HepG2 (cell line): ENCODE data around the gene EMC8. TPM values are rescaled to one million over a fixed set of nuclear protein-coding genes. Genes with fewer than 3 reads are reported as not detected.

Experiments used
- AHR ChIP-seq: IDR thresholded peaks from 2 replicates; pipeline ENCODE4 v1.6.1; 2018; ENCODE audit warnings: missing genetic modification reagents, missing compliant biosample characterization
- CC2D1A ChIP-seq: sonication (generic); formaldehyde crosslinking; IDR thresholded peaks from 2 replicates; pipeline ENCODE4 v1.8.1; 2023; ENCODE audit warnings: mild to moderate bottlenecking, missing genetic modification reagents
- ETV5 ChIP-seq: IDR thresholded peaks from 2 replicates; pipeline ENCODE4 v1.6.1; 2018; ENCODE audit warnings: missing biosample characterization, missing genetic modification reagents, inconsistent platforms, borderline replicate concordance
- FOXM1 ChIP-seq: sonication (generic); formaldehyde crosslinking; IDR thresholded peaks from 2 replicates; pipeline ENCODE4 v1.5.0; 2020; ENCODE audit warnings: missing genetic modification reagents
- MAF1 ChIP-seq: sonication (generic); formaldehyde crosslinking; IDR thresholded peaks from 2 replicates; pipeline ENCODE4 v1.5.0; 2020; ENCODE audit warnings: missing genetic modification reagents, borderline replicate concordance
- MATR3 ChIP-seq: sonication (generic); formaldehyde crosslinking; IDR thresholded peaks from 2 replicates; pipeline ENCODE4 v1.4.0; 2020; ENCODE audit warnings: missing genetic modification reagents
- MZF1 ChIP-seq: sonication (generic); formaldehyde crosslinking; IDR thresholded peaks from 2 replicates; pipeline ENCODE4 v1.8.1; 2023; ENCODE audit warnings: mild to moderate bottlenecking, missing genetic modification reagents, borderline replicate concordance
- POGZ ChIP-seq: sonication (generic); formaldehyde crosslinking; IDR thresholded peaks from 2 replicates; pipeline ENCODE4 v1.4.0; 2020; ENCODE audit warnings: mild to moderate bottlenecking, missing genetic modification reagents
- SIX1 ChIP-seq: sonication (generic); formaldehyde crosslinking; IDR thresholded peaks from 2 replicates; pipeline ENCODE4 v1.4.0; 2020; ENCODE audit warnings: missing genetic modification reagents, borderline replicate concordance
- TCF12 ChIP-seq, 2 experiments: fragments of 450-650 bp in 1 of 2; sonication (generic) in 1 of 2; formaldehyde crosslinking in 1 of 2; IDR thresholded peaks; 2 replicates each; pipeline versions ENCODE4 v1.6.1 to v1.8.0; 2017 to 2022; ENCODE audit warnings: antibody characterized with exemption in 1 of 2, mild to moderate bottlenecking in 1 of 2, missing genetic modification reagents in 1 of 2, moderate library complexity in 1 of 2
- TCF7L2 ChIP-seq: IDR thresholded peaks from 2 replicates; pipeline ENCODE4 v1.6.1; 2011; ENCODE audit warnings: mild to moderate bottlenecking, low read depth, low read length, moderate library complexity
- TOPORS ChIP-seq: sonication (generic); formaldehyde crosslinking; IDR thresholded peaks from 2 replicates; pipeline ENCODE4 v1.8.0; 2023; ENCODE audit warnings: mild to moderate bottlenecking, missing genetic modification reagents
- ZBTB10 ChIP-seq: sonication (generic); formaldehyde crosslinking; IDR thresholded peaks from 2 replicates; pipeline ENCODE4 v1.4.0; 2020; ENCODE audit warnings: missing genetic modification reagents, borderline replicate concordance
- ZHX2 ChIP-seq, 2 experiments: sonication (generic) in 1 of 2; formaldehyde crosslinking in 1 of 2; IDR thresholded peaks; 2 replicates each; pipeline versions ENCODE4 v1.6.1 to v1.9.0; 2014 to 2022; ENCODE audit warnings: antibody characterized with exemption in 1 of 2, borderline replicate concordance in 1 of 2, inconsistent platforms in 1 of 2, low read depth in 1 of 2, missing genetic modification reagents in 1 of 2
- ZIK1 ChIP-seq: sonication (generic); formaldehyde crosslinking; IDR thresholded peaks from 2 replicates; pipeline ENCODE4 v1.5.0; 2020; ENCODE audit warnings: mild to moderate bottlenecking, low read depth, missing genetic modification reagents, borderline replicate concordance
- ZNF414 ChIP-seq: sonication (generic); formaldehyde crosslinking; IDR thresholded peaks from 2 replicates; pipeline ENCODE4 v1.5.0; 2020; ENCODE audit warnings: missing genetic modification reagents
- ZNF576 ChIP-seq: sonication (generic); formaldehyde crosslinking; IDR thresholded peaks from 2 replicates; pipeline ENCODE4 v1.4.0; 2020; ENCODE audit warnings: mild to moderate bottlenecking, missing genetic modification reagents
- ZNF598 ChIP-seq: sonication (generic); formaldehyde crosslinking; IDR thresholded peaks from 2 replicates; pipeline ENCODE4 v1.5.1; 2020; ENCODE audit warnings: mild to moderate bottlenecking, missing genetic modification reagents, borderline replicate concordance
- polyA plus RNA-seq, 8 experiments: library from polyadenylated mRNA; depleted of rRNA in 3 of 8; stranded (reverse) in 7 of 8; unstranded in 1 of 8; fragments of >200 nt; fragmentation: Illumina TruSeq in 4 of 8; extraction: Trizol in 4 of 8; gene quantifications; 2 replicates each; pipeline versions ENCODE4 v1.2.1 to v1.2.3, GENCODE V29; 2011 to 2016; ENCODE audit warnings: low read depth in 4 of 8, missing spikeins in 1 of 8, mixed read lengths in 1 of 8; ENCODE audit not compliant: insufficient read depth in 1 of 8
- total RNA-seq, 5 experiments: library from RNA; depleted of rRNA; stranded (reverse); fragments of >200 nt; fragmentation: Illumina TruSeq; extraction: Trizol; gene quantifications; 2 replicates each; pipeline ENCODE4 v1.2.3, GENCODE V29; 2016; ENCODE audit warnings: low read depth in 1 of 5

EMC8 gene
- total and polyA plus RNA-seq, 2 of the 13 experiments (the other 11 are each of a cell fraction or from before 2014, with no cell fraction given): 55.0 to 76.0 TPM

GRCh38 chr16:85799497-85800320, at the start of gene EMC8, which contains the start of gene COX4I1 (continued):
- TF ChIP-seq TCF12 (IDR thresholded peaks at IDR 0.05): no peak
- 0 out of 2 replicates have a peak, but pooled peaks have one; percentile 31 for TF ChIP-seq TCF12 (CRISPR knock-in tag; IDR thresholded peaks at IDR 0.05)
- TF ChIP-seq ZNF414: peak; percentile 96
- peak; percentile 79 for TF ChIP-seq TOPORS (CRISPR knock-in tag)
- TF ChIP-seq ZNF598: peak; percentile 64; the same call in 1 of the 2 replicates
- TF ChIP-seq TCF7L2: no peak
- TF ChIP-seq SIX1: 0 out of 2 replicates have a peak, but pooled peaks have one; percentile 9
- peak; percentile 84; the same call in 1 of the 2 replicates for TF ChIP-seq MAF1 (CRISPR knock-in tag)
- no peak for TF ChIP-seq CC2D1A
- TF ChIP-seq FOXM1 (CRISPR knock-in tag): 0 out of 2 replicates have a peak, but pooled peaks have one; percentile 24
- TF ChIP-seq ZIK1 (CRISPR knock-in tag): peak; percentile 4; the same call in 1 of the 2 replicates
- no peak for TF ChIP-seq MATR3 (CRISPR knock-in tag)
- TF ChIP-seq MZF1 (CRISPR knock-in tag): no peak
- peak; percentile 2 for TF ChIP-seq AHR (CRISPR knock-in tag)
- TF ChIP-seq ETV5: peak; percentile 96
- TF ChIP-seq ZNF576: peak; percentile 67; the same call in 1 of the 2 replicates
- TF ChIP-seq POGZ (CRISPR knock-in tag): peak; percentile 70
- TF ChIP-seq ZHX2 (IDR thresholded peaks at IDR 0.05; ENCODE audit: low read depth): peak; percentile 52; the same call in 1 of the 2 replicates
- no peak for TF ChIP-seq ZHX2 (CRISPR knock-in tag; IDR thresholded peaks at IDR 0.05; ENCODE audit: borderline replicate concordance)
- TF ChIP-seq ZBTB10 (CRISPR knock-in tag): no peak; the same call in 1 of the 2 replicates
